Measurements from ENCODE around the gene NR4A2.

Gene NR4A2

DNA sequence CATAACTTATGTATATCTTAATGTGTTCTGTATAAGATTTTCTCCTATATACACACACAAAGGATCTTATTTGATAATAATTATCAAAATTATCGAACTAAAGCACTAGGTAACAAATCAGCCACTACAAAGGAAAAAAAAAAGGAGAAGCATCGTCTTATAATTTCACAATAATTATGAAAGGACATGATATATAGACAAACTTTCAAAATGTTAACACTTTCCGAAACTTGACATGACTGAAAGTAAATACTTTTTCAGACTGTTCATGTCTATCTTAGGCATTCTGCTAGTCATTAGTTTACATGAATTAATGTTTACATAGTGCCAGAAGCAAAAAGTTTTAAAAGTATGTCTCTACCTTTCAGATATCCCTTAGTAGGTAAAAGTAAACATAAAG lies 7.3 kb upstream of the NR4A2 start:
- no peak for DNase-seq

DNA sequence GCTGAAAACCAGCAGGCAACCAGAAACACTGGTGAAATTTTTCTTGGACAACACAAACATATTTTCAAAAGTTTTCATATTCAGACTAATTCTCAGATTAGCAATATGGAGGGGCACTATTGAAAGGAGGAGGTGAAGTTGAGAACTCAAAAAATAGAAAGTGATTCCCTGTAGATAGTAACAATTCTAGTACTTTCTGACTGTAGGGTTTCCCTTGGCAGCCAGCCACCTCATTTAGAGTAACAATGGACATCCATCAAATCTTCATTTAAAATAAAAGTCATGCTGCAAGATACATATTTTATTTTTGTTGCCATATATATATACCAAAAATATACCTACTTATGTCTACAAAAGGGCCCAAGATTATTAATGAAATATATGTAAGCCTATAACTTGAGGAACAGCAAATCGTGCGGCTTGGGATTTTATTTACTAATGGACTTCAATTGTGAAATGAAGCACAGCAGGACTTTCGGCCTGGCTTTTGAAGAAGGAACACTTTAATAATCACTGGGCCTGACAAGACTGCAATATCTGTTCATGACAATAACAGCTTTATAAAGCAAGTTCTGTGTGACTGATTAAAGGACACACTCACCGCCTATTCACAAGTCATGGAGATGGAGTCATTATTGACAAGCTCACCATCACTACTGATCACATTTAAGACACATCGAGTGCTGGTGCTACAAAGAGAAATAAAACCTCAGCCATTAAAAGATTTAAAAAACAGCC lies 6.8 kb upstream of the NR4A2 start:
- DNase-seq = no peak

DNA sequence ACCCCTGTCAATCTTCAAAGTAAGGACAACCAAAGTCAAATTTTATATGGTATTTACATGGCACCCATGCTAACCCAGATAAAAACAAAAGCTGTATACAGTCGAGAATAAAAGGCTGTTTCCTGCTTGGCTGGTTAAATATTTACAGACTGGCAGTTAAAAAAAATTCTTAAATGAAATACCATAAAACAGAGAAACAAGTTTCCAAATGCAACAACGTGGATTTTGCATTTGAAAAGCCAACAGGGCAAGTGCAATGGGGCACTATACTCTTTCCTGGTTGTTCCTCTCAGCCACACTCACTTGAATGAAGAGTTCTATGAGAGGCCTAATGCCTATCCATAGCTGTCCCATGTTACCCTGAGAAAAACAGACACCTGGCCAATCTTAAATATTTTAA lies 6.1 kb upstream of the NR4A2 start:
- DNase-seq = no peak

DNA sequence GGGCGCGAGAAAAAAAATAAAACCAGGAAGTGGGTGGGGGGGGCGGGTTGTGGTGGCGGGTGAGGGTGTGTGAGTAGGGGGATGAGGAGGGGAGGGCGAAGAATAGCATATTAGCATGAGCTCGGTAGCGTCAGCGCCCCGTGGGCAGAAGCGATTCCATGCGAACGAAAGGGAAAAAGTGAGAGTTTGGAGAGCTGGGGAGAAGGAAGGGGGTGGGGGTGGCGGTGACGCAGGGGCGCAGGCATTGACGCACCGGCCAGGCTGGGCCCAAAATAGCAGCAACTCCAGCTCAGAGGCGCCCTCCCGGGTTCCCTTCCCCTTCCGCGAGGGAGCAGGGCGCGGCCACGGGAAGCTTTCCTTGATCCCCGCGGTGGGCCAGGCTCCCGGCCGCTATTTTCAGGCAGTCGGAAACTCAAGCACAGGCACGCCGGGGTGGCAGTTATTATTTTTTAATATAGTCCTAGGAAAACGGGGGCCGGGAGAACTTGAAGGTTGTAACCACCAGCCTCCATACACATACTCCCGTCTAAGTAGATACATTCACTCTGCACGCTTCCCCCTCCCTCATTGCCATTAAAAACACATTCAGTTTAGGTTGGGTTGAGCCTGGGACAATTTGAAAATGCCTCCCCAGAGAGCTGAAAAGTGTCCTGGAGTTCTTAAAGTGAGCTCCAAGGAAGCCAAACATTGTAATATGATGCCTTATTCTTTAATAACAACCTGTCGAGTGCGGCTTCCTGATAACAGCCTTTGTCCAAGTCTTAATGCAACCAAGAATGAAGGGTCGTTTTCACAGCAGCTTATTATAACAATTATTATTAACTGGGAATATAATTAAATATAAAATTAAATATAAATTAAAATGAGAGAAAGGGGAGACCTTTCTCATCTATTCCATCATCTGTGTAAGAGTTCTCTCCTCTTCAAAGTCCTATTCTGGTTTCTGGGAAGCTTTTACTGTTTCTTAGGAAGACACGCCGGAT lies 2.3 kb upstream of the NR4A2 start:
- peak; percentile 65 for DNase-seq

DNA sequence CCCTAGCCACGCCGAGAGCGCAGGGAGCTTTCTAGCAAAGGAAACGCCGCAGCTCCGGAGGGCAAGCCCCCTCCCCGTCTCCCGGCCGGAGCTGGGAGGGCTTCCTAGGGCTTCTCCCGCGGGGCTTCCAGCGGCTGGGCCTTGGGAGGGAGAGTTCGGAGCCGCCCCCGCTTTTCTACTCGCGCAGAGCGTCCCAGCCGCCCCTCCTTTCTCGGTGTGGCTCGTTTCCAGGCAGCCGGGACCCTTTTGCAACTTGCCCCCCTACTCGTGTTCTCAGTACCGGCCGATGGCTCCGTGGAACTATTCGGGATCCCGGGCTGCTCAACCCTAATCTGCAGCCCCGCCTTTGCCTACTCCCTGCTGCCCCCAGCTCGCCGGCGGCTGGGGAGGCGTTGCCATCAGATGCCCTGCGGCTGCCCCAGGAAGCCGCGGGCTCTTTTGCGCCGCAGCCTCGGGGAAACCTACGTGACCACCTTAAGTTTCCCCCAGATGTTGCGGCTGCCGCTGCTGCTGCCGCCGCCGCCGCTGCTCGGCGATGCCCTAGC lies 1.5 kb upstream of the NR4A2 start:
- no peak for DNase-seq

DNA sequence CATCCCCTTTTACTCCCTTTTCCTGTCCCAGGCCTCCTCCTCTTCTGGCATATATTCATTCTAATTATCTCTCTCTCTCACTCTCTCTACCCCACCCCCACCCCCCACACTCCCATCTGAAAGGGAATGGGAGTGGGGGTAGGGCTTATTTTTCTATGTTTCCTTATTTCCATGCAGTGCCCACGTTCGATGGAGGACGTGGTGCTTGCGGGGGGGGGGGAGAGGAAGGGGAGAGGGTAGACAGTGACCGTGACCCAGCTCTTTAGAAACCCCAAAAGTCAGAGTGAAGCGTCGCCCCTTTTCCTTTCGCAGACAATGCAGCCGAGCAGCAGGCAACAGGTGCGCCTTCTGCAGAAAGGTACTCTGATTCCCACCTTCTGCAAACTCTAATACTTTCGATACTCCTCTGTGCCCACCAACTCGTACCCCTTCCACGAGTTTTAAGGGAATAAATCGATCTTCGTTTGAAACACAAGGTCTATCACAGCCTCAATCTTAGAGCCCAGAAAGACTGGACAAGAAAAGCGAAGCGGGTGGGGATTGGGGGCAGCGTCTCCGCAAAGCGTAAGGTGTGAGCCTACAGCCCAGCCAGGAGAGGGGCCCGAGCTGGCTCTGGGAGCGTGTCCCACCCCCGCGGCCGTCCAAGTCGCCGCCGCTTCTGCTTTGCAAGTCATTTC lies 891 bp upstream of the NR4A2 start:
- DNase-seq = no peak

DNA sequence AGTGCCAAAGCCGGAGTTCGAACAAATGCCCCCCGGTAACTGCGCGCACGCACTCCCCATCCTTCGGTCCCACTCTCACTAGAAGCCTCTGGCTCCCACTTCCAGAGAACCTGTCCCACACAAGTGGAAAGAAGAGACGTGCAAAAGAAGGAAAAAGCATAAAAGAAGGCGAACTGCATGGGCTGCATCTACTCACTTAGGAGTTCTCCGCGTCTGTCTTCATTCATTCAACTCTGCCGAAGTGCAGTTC lies 312 bp downstream of the NR4A2 start:
- DNase-seq = no peak

DNA sequence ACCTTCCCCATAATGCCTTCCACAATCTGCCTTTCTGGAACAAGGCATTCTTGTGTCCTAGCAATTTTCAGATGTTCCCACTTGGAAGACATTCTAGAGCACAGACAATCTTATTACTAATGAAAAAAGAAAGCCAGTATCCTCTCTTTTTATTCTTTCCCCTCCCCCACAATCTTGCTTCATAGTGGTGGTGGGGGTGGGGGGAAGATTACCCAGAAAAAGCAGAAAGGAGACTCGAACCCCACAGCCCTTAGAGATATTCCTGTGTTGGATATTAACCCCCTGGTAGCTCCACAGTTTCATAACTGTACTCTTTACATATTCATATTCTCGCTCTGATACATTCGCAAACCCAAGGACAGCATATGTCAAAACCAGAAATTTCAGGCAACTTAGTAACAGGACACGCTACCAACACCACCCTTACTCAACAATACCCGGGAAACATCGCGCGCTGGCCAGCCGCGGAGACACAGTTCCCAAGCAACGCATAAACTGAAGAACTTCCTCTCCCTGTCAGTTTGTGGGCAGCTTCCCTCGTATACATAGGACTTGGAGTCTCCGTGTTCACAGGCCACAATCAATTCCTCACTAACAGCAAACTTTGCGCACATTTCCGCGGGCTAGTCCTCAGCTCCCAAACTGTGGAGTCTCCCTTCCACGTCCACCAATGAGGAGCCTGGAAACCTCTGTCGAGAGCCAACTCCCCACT lies 793 bp downstream of the NR4A2 start:
- no peak for DNase-seq

DNA sequence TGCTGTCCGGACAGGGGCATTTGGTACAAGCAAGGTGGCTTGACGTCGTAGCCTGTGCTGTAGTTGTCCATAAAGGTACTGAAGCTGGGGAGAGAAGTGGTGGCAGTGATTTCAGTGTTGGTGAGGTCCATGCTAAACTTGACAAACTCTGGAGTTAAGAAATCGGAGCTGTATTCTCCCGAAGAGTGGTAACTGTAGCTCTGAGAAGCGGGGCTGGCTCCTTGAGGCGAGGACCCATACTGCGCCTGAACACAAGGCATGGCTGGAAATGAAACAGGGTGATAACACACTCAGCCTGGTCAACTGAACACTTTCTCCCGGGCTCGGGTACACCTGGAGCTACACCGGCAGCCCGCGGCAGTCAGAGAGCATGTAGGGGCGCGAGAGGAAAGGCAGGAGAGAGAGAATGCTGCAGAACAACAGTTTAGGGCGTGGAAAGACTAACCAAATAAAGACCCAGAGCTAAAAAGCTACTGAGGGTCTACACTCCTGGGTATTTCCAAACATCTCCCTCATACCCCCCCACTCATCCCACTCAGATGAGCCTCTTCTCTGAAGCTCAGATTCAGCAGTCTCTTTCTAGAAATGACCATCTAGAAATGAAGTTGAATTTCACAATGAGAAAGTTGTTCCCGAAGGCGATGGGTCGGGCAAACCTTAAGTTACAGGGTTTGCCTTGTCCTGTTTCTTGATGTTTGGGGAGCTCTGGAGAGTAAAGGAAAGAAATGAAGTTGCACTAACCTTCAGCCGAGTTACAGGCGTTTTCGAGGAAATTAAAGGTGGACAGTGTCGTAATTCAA lies 2.4 kb downstream of the NR4A2 start:
- no peak for DNase-seq

DNA sequence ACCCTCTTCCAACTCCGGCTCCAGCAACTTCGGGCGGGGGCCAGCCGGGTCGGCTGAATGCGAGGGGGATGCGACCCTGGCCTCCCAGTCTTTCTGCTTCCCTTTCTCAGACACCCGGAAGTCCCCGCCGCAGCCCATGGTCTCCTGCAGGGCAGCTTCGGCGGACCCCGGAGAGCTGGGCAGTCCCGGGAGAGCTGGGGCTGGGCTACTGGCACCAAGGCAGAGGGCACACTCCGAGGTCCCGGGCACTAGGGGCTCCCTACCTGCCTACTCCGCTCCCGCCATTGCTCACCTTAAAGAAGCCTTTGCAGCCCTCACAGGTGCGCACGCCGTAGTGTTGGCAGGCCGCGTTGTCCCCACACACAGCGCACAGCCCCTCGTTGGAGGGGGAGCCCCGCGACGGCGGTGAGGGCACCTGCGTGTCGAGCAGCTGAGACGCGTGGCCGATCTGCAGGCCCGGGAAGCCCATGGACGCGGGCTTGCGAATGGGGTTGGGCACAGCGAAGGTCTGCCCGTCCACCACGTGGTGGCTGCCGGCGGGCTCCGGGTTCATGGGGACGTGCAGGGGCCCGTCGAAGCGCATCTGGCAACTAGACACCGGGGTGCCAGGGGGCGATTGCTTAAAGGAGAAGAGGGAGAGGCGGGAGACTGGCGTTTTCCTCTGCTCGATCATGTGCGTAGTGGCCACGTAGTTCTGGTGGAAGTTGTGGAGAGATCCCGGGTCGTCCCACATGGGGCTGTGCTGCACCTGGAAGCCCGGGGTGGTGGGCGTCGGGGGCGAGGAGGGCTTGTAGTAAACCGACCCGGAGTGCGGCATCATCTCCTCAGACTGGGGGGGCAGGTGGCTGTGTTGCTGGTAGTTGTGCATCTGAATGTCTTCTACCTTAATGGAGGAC lies 3.2 kb downstream of the NR4A2 start:
- no peak for DNase-seq

DNA sequence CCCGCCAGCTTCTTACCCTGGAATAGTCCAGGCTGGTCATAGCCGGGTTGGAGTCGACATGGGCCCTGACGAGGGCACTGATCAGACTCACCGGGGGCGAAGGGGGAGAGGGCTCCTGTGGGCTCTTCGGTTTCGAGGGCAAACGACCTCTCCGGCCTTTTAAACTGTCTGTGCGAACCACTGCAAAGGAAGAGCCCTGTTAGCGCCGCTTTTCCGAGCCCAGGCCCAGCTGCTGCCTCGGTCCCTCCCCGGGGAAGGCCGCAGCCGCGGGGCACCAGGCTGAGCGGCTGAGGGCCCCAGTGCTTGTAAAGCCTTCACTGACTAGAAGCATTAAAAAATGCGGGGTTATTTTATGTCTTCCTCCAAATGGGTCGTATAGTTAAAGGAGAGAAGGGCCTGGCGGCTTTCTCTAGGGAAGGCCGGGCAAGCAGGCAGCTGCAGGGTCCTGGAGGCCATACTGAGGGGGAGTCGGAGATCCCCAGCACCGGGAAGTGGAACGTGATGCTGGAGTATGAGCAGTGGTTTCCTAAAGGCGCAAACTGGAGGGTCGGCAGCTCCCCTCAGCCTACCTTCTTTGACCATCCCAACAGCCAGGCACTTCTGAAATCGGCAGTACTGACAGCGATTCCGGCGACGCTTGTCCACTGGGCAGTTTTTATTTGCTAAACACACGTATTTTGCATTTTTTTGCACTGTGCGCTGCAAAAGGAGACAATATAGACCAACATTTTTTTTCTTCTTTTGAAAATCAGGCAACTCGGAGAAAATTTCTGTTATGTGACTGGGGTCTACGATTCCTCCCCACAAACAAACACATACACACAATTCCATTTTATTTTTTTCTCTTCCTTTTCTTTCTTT lies 4.5 kb downstream of the NR4A2 start:
- no peak for DNase-seq

DNA sequence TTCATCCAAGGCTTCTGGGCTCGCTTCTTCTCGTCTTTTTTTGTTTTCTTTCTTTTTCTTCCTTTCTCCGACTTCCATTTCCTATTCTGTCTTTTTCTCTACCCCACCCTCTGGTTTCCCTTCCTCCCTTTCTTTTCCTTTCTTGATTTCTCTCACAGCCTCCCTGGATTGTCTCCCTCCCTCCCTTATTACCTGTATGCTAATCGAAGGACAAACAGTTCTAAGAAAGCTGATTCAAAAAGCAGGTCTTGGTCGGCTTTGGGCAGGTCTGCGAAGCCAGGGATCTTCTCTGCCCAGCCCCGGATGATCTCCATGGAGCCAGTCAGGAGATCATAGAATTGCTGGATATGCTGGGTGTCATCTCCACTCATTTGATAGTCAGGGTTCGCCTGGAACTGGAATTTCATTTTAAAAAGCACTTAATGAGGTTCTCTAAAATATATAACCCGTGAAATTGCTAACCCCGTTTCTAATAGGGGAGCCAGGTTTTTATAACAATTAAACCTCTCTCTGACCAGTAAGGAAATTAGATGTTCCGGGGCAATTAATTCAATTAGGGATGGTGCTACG lies 5.9 kb downstream of the NR4A2 start:
- no peak for DNase-seq

DNA sequence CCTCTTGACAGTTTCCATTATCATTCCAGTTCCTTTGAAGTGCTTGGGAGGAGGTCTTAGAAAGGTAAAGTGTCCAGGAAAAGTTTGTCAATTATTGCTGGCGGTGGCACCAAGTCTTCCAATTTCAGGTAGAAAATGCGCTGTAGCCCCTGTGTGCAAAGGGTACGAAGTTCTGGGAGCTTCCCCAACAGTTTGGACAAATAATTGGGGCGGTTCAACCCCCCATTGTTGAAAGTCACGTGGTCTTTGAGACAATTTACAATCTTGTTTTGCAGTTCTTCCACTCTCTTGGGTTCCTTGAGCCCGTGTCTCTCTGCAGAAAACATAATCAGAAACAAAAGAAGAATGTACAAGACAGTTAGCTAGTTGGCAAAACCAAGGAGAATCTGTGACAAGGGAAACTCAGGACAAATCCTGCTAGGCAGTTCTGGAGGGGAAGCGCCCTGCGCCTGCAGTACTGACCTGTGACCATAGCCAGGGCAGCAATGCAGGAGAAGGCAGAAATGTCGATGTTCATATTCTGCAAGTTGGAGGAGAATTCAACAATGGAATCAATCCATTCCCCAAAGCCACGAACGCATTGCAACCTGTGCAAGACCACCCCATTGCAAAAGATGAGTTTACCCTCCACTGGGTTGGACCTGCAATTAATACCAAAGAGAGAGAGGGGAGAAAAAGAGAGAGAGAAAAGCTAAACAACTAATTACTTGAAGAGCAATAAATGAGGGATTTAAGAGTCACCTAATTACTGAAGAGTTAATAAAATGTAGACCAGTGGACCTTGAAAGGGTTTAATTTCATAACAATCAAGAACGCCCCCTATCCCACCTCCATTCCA lies 6.6 kb downstream of the NR4A2 start:
- no peak for DNase-seq

DNA sequence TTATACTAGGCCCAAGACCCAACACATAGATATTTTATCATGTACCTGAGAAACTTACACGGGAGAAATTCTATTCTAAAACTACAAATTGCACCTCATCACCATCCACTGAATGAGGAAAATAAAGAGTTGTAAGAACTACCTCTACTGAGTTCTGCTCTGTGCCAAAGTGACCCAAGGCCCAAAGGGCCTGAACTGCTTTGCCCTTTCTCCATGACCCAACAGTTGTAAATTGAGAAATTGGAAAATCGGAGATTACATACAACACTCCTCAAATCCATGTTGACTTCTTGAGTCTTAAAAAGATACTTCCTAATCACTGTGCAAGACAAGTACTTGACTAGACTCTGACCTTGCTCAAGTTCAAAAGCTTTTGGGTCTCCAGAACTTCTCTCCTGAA lies 8.8 kb downstream of the NR4A2 start:
- DNase-seq = no peak

DNA sequence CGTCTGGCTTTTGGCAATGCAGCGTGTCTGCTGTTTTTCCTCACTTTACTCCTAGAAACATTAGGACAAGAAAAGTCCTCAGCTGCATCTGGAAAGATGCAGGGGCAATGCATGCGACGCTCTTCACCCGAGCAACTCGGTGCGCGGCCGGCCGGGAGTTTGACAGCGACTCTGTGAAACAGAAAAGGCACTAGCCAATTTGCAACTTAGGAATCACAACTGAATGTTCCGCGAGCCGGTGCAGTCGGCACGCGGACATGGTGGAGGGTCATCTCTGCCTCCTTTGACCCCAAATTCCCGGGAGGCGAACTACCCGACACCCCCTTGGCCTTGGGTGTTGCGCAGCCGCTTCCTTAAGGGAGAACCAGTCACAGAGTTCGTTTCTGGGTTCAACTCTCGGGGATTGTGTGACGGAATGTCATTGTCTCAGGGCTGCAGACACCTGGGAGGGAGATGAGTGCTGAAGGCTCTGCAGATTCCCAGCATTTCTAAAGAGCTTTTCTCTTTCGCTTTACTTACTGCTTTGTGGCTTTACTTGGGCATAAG lies 9.8 kb downstream of the NR4A2 start:
- DNase-seq = no peak

DNA sequence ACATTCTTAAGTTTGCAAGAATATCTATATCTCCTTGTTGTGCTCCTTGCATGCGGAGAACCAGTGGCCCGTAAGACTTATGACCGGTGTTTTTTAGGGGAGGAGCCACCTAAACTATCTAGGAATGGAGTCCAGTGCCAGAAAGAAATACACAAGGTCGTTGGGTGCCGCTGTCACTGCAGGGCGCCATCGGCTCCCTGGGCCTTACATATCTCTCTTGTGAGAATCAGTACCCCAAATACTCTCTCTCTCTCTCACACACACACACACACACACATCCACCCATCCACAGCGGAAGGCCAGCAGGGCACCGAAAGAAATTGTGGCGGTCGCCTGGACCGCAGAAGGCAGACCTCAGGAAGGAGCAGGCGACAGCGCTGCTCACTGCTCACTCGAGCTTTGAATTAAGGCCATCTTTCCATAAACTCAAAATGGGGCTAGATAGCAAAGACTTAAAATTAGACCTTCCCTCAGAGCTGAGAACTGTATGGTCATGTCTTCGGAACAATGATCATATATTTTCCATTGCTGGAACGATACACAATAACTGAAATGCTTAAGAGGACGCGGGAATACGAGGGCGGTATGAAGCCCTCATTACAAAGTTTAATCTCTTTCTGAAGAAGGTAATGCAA lies 10.4 kb downstream of the NR4A2 start:
- DNase-seq = no peak

DNA sequence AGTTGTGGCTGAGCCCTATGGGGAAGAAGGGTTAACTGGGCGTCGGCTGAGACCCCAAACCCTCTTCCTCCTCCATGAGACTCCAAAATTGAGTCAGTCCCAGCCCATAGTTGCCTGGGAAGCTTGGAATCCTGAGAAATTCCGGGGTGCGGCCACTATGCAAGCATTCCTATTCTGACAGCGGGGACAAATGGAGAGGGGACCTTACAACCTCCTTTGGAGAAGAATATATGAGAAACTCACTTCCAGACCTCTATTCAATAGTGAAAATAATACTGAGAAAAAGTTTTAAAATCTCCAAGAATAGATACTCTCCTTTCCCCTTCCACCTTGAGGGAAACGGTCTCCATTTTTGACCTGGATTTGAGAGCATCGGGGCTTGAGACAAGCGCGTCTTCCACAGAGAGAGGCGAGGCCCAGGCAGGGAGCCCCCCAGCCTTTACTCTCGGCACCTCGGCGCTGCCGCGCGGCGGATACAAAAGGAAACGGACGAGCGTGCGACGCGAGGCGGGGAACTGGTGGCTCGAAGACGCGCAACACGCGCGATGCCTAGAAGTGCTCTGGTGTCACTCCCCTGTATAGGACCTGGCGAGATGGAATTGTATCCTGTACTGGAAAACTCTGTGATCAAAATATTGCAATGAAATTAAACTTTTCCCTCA lies 11.1 kb downstream of the NR4A2 start:
- no peak for DNase-seq

All from NCI-H1048 (cell line).